HG02970 (cell line): Measurements from ENCODE around the gene SUSD2.

Experiments
- ATAC-seq: cut with Tn5 transposase; IDR thresholded peaks from one replicate; pipeline ENCODE4 v1.9.1; 2021; ENCODE audit warnings: mild to moderate bottlenecking, moderate library complexity, moderate number of reproducible peaks; ENCODE audit not compliant: unreplicated experiment, low FRiP score

The SUSD2 gene

GRCh38 chr22:24148266-24149197 lies 32.8 kb upstream of the SUSD2 start:
- ATAC-seq, result no peak

GRCh38 chr22:24149198-24149590 lies 32.1 kb upstream of the SUSD2 start:
- ATAC-seq, result no peak

GRCh38 chr22:24153353-24153752 lies 27.9 kb upstream of the SUSD2 start:
- ATAC-seq, result no peak

GRCh38 chr22:24153959-24154358 lies 27.3 kb upstream of the SUSD2 start:
- no peak for ATAC-seq

- ATAC-seq, result no peak
Measured at GRCh38 chr22:24154826-24155225, 26.5 kb upstream of the SUSD2 start.

- peak; percentile 20 for ATAC-seq
Measured at GRCh38 chr22:24155627-24156140, 25.6 kb upstream of the SUSD2 start.

- ATAC-seq, result peak; percentile 16
Measured at GRCh38 chr22:24156141-24156912, 25.0 kb upstream of the SUSD2 start.

- peak; percentile 48 for ATAC-seq
Measured at GRCh38 chr22:24156913-24157821, 24.1 kb upstream of the SUSD2 start.

GRCh38 chr22:24157822-24158135 lies 23.5 kb upstream of the SUSD2 start:
- ATAC-seq, result no peak

- no peak for ATAC-seq
Measured at GRCh38 chr22:24159650-24160049, 21.6 kb upstream of the SUSD2 start.

- no peak for ATAC-seq
Measured at GRCh38 chr22:24160546-24160945, 20.7 kb upstream of the SUSD2 start.

GRCh38 chr22:24161485-24161884 lies 19.8 kb upstream of the SUSD2 start:
- no peak for ATAC-seq

GRCh38 chr22:24161909-24162308 lies 19.4 kb upstream of the SUSD2 start:
- ATAC-seq, result no peak

- ATAC-seq, result no peak
Measured at GRCh38 chr22:24162436-24162835, 18.9 kb upstream of the SUSD2 start.

GRCh38 chr22:24164243-24164642 lies 17.0 kb upstream of the SUSD2 start:
- no peak for ATAC-seq

GRCh38 chr22:24164940-24165339 lies 16.3 kb upstream of the SUSD2 start:
- ATAC-seq, result no peak

- no peak for ATAC-seq
Measured at GRCh38 chr22:24165673-24166072, 15.6 kb upstream of the SUSD2 start.

- no peak for ATAC-seq
Measured at GRCh38 chr22:24166811-24167210, 14.5 kb upstream of the SUSD2 start.

GRCh38 chr22:24169439-24170058 lies 11.7 kb upstream of the SUSD2 start:
- no peak for ATAC-seq

GRCh38 chr22:24170188-24170587 lies 11.1 kb upstream of the SUSD2 start:
- ATAC-seq, result no peak
